Ureter (tissue), 1 donor: ENCODE measurements around the gene TMEM171. TPM values are rescaled to one million over a fixed set of nuclear protein-coding genes. Genes with fewer than 3 reads are reported as not detected.

ENCODE experiments used
- DNase-seq: peaks from one replicate; pipeline ENCODE4 v3.0.0-alpha.2; 2020; ENCODE audit warnings: low spot score
- total RNA-seq: library from RNA; stranded (reverse); gene quantifications from one replicate; pipeline ENCODE4 v1.2.4, GENCODE V29; 2023
- donor health status: DM: yes; HTN: yes; CAD: no.

The TMEM171 gene
- total RNA-seq, 1 donor from 2014 or later: 2.4 TPM

- DNase-seq: no peak
Measured at GRCh38 chr5:73151766-73152410, 31.5 kb downstream of the TMEM171 start.

- DNase-seq: no peak
Measured at GRCh38 chr5:73152411-73153388, 32.3 kb downstream of the TMEM171 start.

- DNase-seq: no peak
Measured at GRCh38 chr5:73153513-73153912, 33.1 kb downstream of the TMEM171 start.

- no peak for DNase-seq
Measured at GRCh38 chr5:73154208-73155006, 34.0 kb downstream of the TMEM171 start.

DNA sequence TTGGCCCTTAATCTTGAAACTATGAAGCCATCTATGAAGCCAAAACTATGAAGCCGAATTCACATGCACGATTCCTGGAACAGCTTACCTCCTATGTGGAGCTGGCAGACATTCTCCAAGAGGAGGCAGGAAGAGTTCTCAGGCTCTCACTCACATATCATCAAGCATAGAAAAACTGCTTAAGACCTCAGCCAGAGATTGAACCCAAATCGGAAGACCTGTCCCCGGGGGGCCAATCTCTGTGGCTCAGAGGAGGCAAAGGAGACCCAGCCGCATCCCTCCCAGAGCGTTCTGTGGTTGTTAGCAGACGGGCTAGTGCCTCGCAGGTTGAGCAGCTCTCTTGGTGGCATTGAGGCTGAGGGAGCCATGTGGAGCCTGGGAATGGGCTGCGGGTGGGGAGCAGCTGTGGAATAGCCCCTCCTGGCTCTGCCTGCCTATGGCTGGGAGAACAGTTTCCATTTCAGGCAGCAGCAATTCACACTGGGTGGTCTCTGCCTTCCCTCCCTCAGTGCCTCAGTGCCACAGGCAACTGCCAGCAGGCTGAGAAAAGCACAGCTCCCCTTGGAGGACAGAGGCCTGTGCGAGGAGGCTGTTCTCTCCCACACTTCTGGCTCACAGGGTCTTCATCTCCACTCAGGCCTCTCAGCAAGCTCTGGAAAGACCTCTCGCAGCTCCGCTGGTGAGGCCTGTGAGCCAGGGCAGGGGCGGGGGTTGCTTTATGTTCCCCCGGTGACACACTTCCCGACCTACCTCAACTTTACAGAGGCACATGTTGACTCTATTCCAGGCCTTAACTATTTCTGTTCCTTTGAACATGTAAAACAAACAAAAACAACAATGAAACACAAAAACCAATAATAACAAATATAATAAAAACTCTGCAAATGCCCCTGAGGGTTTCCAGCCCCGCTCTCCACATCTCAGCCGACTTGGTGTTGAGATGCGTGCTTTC, 35.2 kb downstream of the TMEM171 start:
- DNase-seq: no peak

- DNase-seq: no peak
Measured at GRCh38 chr5:73157414-73158303, 37.3 kb downstream of the TMEM171 start.

DNA sequence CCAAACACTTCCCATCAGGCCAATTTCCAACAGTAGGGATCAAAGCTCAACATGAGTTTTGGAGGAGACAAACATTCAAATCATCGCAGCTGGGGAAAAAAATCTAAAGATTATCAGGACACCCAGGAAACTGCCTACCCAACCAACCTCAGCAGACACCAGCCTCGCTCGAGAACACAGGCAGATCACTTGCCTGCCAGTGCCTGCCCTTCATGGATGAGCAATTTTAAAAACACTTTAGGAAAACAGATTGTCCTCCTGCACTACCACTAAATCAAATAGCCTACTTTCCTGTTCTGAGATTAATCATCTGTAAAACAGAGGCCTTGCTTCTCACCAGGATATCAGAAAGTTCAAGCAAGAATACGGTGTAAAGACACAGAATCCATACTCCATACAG, 37.9 kb downstream of the TMEM171 start:
- DNase-seq: no peak

GRCh38 chr5:73160239-73160671, 39.9 kb downstream of the TMEM171 start:
- DNase-seq: no peak

GRCh38 chr5:73170522-73170921, 50.1 kb downstream of the TMEM171 start:
- no peak for DNase-seq

GRCh38 chr5:73171495-73171894, 51.1 kb downstream of the TMEM171 start:
- DNase-seq: no peak

GRCh38 chr5:73172951-73173350, 52.6 kb downstream of the TMEM171 start, which contains the start of gene TMEM174:
Gene TMEM174, plus strand, starts transcription at chr5:73173193. Its CDS starts 51 bp downstream, at chr5:73173244.
- DNase-seq: no peak

DNA sequence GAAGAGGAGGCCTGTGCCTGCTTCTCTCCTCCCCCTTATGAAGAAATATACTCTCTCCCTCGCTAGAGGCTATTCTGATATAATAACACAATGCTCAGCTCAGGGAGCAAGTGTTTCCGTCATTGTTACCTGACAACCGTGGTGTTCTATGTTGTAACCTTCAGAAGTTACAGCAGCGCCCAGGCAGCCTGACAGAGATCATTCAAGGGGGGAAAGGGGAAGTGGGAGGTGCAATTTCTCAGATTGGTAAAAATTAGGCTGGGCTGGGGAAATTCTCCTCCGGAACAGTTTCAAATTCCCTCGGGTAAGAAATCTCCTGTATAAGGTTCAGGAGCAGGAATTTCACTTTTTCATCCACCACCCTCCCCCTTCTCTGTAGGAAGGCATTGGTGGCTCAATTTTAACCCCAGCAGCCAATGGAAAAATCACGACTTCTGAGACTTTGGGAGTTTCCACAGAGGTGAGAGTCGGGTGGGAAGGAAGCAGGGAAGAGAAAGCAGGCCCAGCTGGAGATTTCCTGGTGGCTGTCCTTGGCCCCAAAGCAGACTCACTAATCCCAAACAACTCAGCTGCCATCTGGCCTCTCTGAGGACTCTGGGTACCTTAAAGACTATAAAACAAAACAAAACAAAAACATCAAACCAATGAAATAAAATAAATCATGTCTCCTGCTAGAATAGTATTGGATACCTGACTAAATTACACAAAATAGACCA, 53.9 kb downstream of the TMEM171 start:
- no peak for DNase-seq

GRCh38 chr5:73176250-73176649, 55.9 kb downstream of the TMEM171 start:
- no peak for DNase-seq

GRCh38 chr5:73178265-73178664, 57.9 kb downstream of the TMEM171 start:
- DNase-seq: no peak

DNA sequence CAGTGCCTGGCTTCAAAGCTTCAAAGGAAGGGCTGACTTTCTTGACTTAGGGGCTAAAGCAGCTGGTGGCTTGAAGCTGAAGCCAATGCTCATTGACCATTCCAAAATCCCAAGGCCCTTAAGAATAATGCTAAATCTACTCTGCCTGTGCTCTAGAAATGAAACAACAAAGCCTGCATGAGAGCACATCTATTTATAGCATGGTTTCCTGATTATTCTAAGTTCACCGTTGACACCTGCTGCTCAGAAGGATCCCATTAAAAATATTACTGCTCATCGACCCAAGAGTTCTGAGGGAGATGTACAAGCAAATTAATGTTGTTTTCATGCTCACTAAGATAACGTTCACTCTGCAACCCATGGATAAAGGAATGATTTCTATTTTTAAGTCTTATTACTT, 59.4 kb downstream of the TMEM171 start:
- DNase-seq: no peak

GRCh38 chr5:73180566-73180965, 60.2 kb downstream of the TMEM171 start:
- DNase-seq: no peak
